OCI-LY1 (cell line): ENCODE results near the gene LINGO4.

Experiments
- EZH2 ChIP-seq: fragments of 200-600 bp; sonication (generic), shearing (Covaris generic); IDR thresholded peaks from 2 replicates; pipeline ENCODE4 v1.8.0; 2017; ENCODE audit warnings: borderline replicate concordance, mixed run types, mild to moderate bottlenecking, antibody characterized with exemption, low read length, moderate library complexity, mixed read lengths
- TF ChIP-seq, protein P1 (sequence below): fragments of 200-600 bp; sonication (generic), shearing (Covaris generic); IDR thresholded peaks from 2 replicates; pipeline ENCODE4 v1.5.1; 2017; ENCODE audit warnings: mild to moderate bottlenecking, antibody characterized with exemption, low read length, moderate library complexity, mixed read lengths

DNA sequence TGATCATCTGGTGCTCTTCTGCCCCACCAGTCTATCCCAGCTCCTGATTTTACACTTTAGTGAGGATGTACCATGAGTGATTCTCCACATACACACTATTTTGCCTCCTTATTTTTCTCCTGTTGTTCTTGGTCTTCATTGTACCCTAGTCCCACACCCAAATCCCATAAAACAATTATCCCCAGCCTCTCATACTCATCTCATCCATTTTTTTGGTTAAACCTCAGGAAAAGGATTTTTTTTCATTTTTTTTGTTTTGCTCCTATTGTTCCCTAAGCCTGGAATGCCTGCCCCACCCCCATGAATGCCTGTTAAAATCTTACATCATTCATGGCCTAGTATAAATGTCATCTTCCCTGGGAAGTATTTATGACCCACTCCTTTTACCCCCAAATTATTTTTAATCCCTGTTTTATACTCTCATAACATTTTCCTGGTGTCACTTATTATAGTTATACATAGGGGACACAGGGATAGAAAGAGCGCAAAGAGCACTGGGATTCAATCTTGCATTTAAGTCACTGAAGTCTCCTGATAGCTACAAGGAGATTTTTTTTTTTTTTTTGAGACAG lies 4.9 kb upstream of the LINGO4 start:
- TF ChIP-seq EZH2 = no peak
- TF ChIP-seq, protein P1, sequence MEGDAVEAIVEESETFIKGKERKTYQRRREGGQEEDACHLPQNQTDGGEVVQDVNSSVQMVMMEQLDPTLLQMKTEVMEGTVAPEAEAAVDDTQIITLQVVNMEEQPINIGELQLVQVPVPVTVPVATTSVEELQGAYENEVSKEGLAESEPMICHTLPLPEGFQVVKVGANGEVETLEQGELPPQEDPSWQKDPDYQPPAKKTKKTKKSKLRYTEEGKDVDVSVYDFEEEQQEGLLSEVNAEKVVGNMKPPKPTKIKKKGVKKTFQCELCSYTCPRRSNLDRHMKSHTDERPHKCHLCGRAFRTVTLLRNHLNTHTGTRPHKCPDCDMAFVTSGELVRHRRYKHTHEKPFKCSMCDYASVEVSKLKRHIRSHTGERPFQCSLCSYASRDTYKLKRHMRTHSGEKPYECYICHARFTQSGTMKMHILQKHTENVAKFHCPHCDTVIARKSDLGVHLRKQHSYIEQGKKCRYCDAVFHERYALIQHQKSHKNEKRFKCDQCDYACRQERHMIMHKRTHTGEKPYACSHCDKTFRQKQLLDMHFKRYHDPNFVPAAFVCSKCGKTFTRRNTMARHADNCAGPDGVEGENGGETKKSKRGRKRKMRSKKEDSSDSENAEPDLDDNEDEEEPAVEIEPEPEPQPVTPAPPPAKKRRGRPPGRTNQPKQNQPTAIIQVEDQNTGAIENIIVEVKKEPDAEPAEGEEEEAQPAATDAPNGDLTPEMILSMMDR = no peak
